ENCODE results near the gene CPM.
"Not testable (repeated sequence)": the region's sequence is repeated elsewhere in the genome, so short reads cannot be mapped to it uniquely, and the experiment has no call there.

Gene CPM

GRCh38 chr12:68825569-68826217 is 107.3 kb downstream of the CPM start:
- Mint-ChIP-seq H3K4me3 (no peak overlapping the region), H3K27ac (no peak overlapping the region), H3K9me3 (no peaks in the 10 kb centered on the region), H3K27me3 (no peaks in the 10 kb centered on the region), H3K4me1 (peaks cover 21% of the 10 kb centered on the region)
- ATAC-seq = no peak
- DNase-seq = no peak

GRCh38 chr12:68824597-68825250 is 108.2 kb downstream of the CPM start:
- peak overlapping the region in 1 of 2 donors; percentile 12 for H3K27ac Mint-ChIP-seq
- peaks cover 14% of the 10 kb centered on the region for H3K4me1 Mint-ChIP-seq
- ATAC-seq (no peak), DNase-seq (no peak)
- no peak overlapping the region for H3K4me3 Mint-ChIP-seq
- H3K9me3 Mint-ChIP-seq = no peaks in the 10 kb centered on the region
- H3K27me3 Mint-ChIP-seq = no peaks in the 10 kb centered on the region

GRCh38 chr12:68824131-68824530 is 108.8 kb downstream of the CPM start:
- no peaks in the 10 kb centered on the region for H3K9me3 Mint-ChIP-seq
- no peak for DNase-seq
- H3K27ac Mint-ChIP-seq = no peak overlapping the region
- no peak overlapping the region for H3K4me3 Mint-ChIP-seq
- peaks cover 14% of the 10 kb centered on the region for H3K4me1 Mint-ChIP-seq
- no peaks in the 10 kb centered on the region for H3K27me3 Mint-ChIP-seq
- no peak for ATAC-seq

- Mint-ChIP-seq H3K4me1 (peaks cover 14% of the 10 kb centered on the region), H3K4me3 (no peak overlapping the region), H3K27me3 (no peaks in the 10 kb centered on the region), H3K9me3 (no peaks in the 10 kb centered on the region), H3K27ac (no peak overlapping the region)
- ATAC-seq = no peak
- DNase-seq = no peak
These were observed 109.3 kb downstream of the CPM start for GRCh38 chr12:68823696-68824095.

- Mint-ChIP-seq H3K4me3 (no peak overlapping the region), H3K9me3 (no peaks in the 10 kb centered on the region), H3K27me3 (no peaks in the 10 kb centered on the region), H3K4me1 (peaks cover 14% of the 10 kb centered on the region), H3K27ac (peak overlapping the region; percentile 24 to 71)
- ATAC-seq (peak; percentile 52), DNase-seq (no peak)
These were observed 111.4 kb downstream of the CPM start for GRCh38 chr12:68821357-68822188.

- not testable (repeated sequence) for H3K27ac Mint-ChIP-seq, ATAC-seq, DNase-seq, H3K4me3 Mint-ChIP-seq, H3K9me3 Mint-ChIP-seq, H3K27me3 Mint-ChIP-seq
- H3K4me1 Mint-ChIP-seq = peaks cover 16% of the 10 kb centered on the region
These were observed 113.5 kb downstream of the CPM start for GRCh38 chr12:68819481-68819880.

GRCh38 chr12:68815928-68816800 is 116.8 kb downstream of the CPM start:
- H3K9me3 Mint-ChIP-seq = no peaks in the 10 kb centered on the region
- H3K4me3 Mint-ChIP-seq = peak overlapping the region in 1 of 2 donors; percentile 18
- no peak overlapping the region for H3K27ac Mint-ChIP-seq
- no peaks in the 10 kb centered on the region for H3K27me3 Mint-ChIP-seq
- DNase-seq (no peak), ATAC-seq (no peak)
- peaks cover 36% of the 10 kb centered on the region for H3K4me1 Mint-ChIP-seq

GRCh38 chr12:68815232-68815927 is 117.6 kb downstream of the CPM start:
- no peak for ATAC-seq
- Mint-ChIP-seq H3K27me3 (no peaks in the 10 kb centered on the region), H3K4me3 (peak overlapping the region in 1 of 2 donors; percentile 20), H3K4me1 (peaks cover 43% of the 10 kb centered on the region), H3K9me3 (no peaks in the 10 kb centered on the region), H3K27ac (peak overlapping the region in 1 of 2 donors; percentile 21)
- DNase-seq = no peak

- Mint-ChIP-seq H3K27me3 (no peaks in the 10 kb centered on the region), H3K4me3 (peak overlapping the region in 1 of 2 donors; percentile 20), H3K4me1 (peaks cover 43% of the 10 kb centered on the region), H3K9me3 (no peaks in the 10 kb centered on the region), H3K27ac (peak overlapping the region; percentile 10 to 21)
- DNase-seq = no peak
- ATAC-seq = no peak
These were observed 118.3 kb downstream of the CPM start for GRCh38 chr12:68814490-68815231.

GRCh38 chr12:68813242-68813593 is 119.8 kb downstream of the CPM start:
- no peak overlapping the region for H3K27ac Mint-ChIP-seq
- no peaks in the 10 kb centered on the region for H3K9me3 Mint-ChIP-seq
- ATAC-seq (no peak), DNase-seq (no peak)
- peaks cover 43% of the 10 kb centered on the region for H3K4me1 Mint-ChIP-seq
- peak overlapping the region; percentile 4 to 84 for H3K4me3 Mint-ChIP-seq
- no peaks in the 10 kb centered on the region for H3K27me3 Mint-ChIP-seq

GRCh38 chr12:68812553-68813241 is 120.3 kb downstream of the CPM start:
- DNase-seq (no peak), ATAC-seq (no peak)
- Mint-ChIP-seq H3K27me3 (no peaks in the 10 kb centered on the region), H3K4me1 (peaks cover 43% of the 10 kb centered on the region), H3K4me3 (peak overlapping the region; percentile 4 to 84), H3K27ac (peak overlapping the region in 1 of 2 donors; percentile 22), H3K9me3 (no peaks in the 10 kb centered on the region)

- DNase-seq, H3K27me3 Mint-ChIP-seq, ATAC-seq, H3K9me3 Mint-ChIP-seq: not testable (repeated sequence)
- peak overlapping the region in 1 of 2 donors; percentile 89 for H3K27ac Mint-ChIP-seq
- peak overlapping the region; percentile 46 to 84 for H3K4me3 Mint-ChIP-seq
- peaks cover 53% of the 10 kb centered on the region for H3K4me1 Mint-ChIP-seq
These were observed 121.4 kb downstream of the CPM start for GRCh38 chr12:68811573-68811972.

- peak overlapping the region; percentile 99 to 100 for H3K27ac Mint-ChIP-seq
- not testable (repeated sequence) for DNase-seq, H3K9me3 Mint-ChIP-seq, ATAC-seq, H3K27me3 Mint-ChIP-seq
- peaks cover 50% of the 10 kb centered on the region for H3K4me1 Mint-ChIP-seq
- H3K4me3 Mint-ChIP-seq = peak overlapping the region; percentile 84 to 95
These were observed 123.0 kb downstream of the CPM start for GRCh38 chr12:68810027-68810389.
